B cell (primary cell): ENCODE results near the gene LPO.

Source experiments
- CTCF ChIP-seq: fragments of 200-600 bp; IDR thresholded peaks from one replicate; pipeline ENCODE4 v1.8.0; 2022; ENCODE audit warnings: antibody characterized with exemption, mild to moderate bottlenecking
- EZH2 ChIP-seq: IDR thresholded peaks from 2 replicates; pipeline ENCODE4 v1.6.1; 2012; ENCODE audit warnings: borderline replicate concordance, low read depth, mild to moderate bottlenecking, moderate library complexity, low read length; ENCODE audit not compliant: insufficient read depth, poor library complexity, severe bottlenecking

GRCh38 chr17:58308173-58308984, 70.0 kb downstream of the LPO start:
- TF ChIP-seq CTCF (no peak), EZH2 (no peak)
